Smooth muscle cell (in vitro differentiated cells): Measurements from ENCODE around the gene NOP53. TPM values are rescaled to one million over a fixed set of nuclear protein-coding genes. Genes with fewer than 3 reads are reported as not detected.
A peak's percentile ranks its signal among the peaks of the same experiment; 100 is the strongest.
"Not testable (repeated sequence)": the region's sequence is repeated elsewhere in the genome, so short reads cannot be mapped to it uniquely, and the experiment has no call there.

ENCODE experiments used
- DNase-seq: peaks from one replicate; lab custom pipeline; 2025; ENCODE audit not compliant: unreplicated experiment; lab: John Stamatoyannopoulos, UW
- H2AFZ ChIP-seq: fragments of 200-600 bp; sonication (generic); 2 replicates; pipeline ENCODE4 v1.6.0; 2016; ENCODE audit warnings: antibody characterized with exemption, low read depth, mild to moderate bottlenecking
- H3F3A ChIP-seq: fragments of 200-600 bp; sonication (generic); 2 replicates; pipeline ENCODE4 v1.6.0; 2017; ENCODE audit warnings: antibody characterized with exemption, low read depth
- H3K27ac ChIP-seq: fragments of 200-600 bp; sonication (generic); 2 replicates; pipeline ENCODE4 v1.5.1; 2016; ENCODE audit warnings: low read depth, mild to moderate bottlenecking
- H3K27me3 ChIP-seq: fragments of 200-600 bp; sonication (generic); 2 replicates; pipeline ENCODE4 v1.6.1; 2016; ENCODE audit warnings: low read depth, mild to moderate bottlenecking
- H3K36me3 ChIP-seq: fragments of 200-600 bp; sonication (generic); 2 replicates; pipeline ENCODE4 v1.5.1; 2016; ENCODE audit warnings: low read depth
- H3K4me1 ChIP-seq: fragments of 200-600 bp; sonication (generic); 2 replicates; pipeline ENCODE4 v1.5.1; 2016; ENCODE audit warnings: low read depth
- H3K4me2 ChIP-seq: fragments of 200-600 bp; sonication (generic); 2 replicates; pipeline ENCODE4 v1.6.0; 2016; ENCODE audit warnings: mild to moderate bottlenecking
- H3K4me3 ChIP-seq: fragments of 200-600 bp; sonication (generic); 2 replicates; pipeline ENCODE4 v1.5.1; 2016; ENCODE audit warnings: mild to moderate bottlenecking
- H3K79me2 ChIP-seq: fragments of 200-600 bp; sonication (generic); 2 replicates; pipeline ENCODE4 v1.6.0; 2016; ENCODE audit warnings: low read depth, mild to moderate bottlenecking
- H3K9ac ChIP-seq: fragments of 200-600 bp; sonication (generic); 2 replicates; pipeline ENCODE4 v1.6.0; 2016; ENCODE audit warnings: low read depth
- H3K9me3 ChIP-seq: fragments of 200-600 bp; sonication (generic); replicated peaks from 2 replicates; pipeline ENCODE4 v1.5.1; 2016; ENCODE audit warnings: low read depth
- H4K20me1 ChIP-seq: fragments of 200-600 bp; sonication (generic); 2 replicates; pipeline ENCODE4 v1.6.0; 2016; ENCODE audit warnings: low read depth
- CTCF ChIP-seq: fragments of 200-600 bp; sonication (generic); IDR thresholded peaks from 2 replicates; pipeline ENCODE4 v1.5.1; 2017; ENCODE audit warnings: borderline replicate concordance, mild to moderate bottlenecking, antibody characterized with exemption; ENCODE audit not compliant: insufficient read depth, poor library complexity, severe bottlenecking
- WGBS: methylation state at CpG from one replicate; pipeline ENCODE4 v1.1.7; 2016; ENCODE audit warnings: low lambda C conversion rate; 5-methylcytosine and 5-hydroxymethylcytosine counted together
- polyA plus RNA-seq: library from polyadenylated mRNA; unstranded; fragments of >200 nt; fragmentation: Nextera tagmentation; extraction: Ambion mirVana; gene quantifications from 2 replicates; pipeline ENCODE4 v1.2.1, GENCODE V29; 2016
- total RNA-seq: library from RNA; depleted of rRNA; stranded (reverse); fragments of >200 nt; gene quantifications from 2 replicates; pipeline ENCODE4 v1.2.3, GENCODE V29; 2014

NOP53 gene
- total and polyA plus RNA-seq, 2 experiments from 2014 or later = 42.8 to 74.5 TPM

GRCh38 chr19:47789811-47790210 lies 44.5 kb downstream of the NOP53 start:
- not testable (repeated sequence) for H3K27ac ChIP-seq, DNase-seq, H3F3A ChIP-seq, H3K4me1 ChIP-seq, H4K20me1 ChIP-seq, H3K36me3 ChIP-seq, H3K79me2 ChIP-seq, H3K9ac ChIP-seq, H3K9me3 ChIP-seq, H3K27me3 ChIP-seq, H3K4me3 ChIP-seq, H2AFZ ChIP-seq
- peak overlapping the region; percentile 47 for H3K4me2 ChIP-seq
- 62% methylated on average over 13 of the region's 13 CpGs for WGBS

DNA sequence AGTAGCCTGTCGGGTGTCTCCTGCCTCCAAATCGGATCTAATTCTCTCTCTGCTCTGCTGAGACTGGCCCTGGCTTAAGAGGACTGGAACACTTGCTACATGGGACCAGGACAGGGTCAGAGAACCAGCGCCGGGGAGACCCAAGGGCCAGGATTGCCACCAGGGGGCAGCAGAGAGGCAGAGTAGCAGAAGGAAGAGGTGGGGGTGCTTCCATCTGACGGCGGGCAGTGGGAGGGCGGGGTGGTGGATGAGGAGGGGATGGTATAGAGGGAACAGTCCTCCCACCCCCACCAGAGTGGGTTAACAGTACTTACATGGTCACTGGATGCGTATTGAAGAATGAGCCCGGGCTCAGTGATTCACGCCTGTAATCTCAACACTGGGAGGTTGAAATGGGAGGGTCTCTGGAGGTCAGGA lies 45.1 kb downstream of the NOP53 start:
- no peaks in the 10 kb centered on the region for H3K27me3 ChIP-seq
- DNase-seq = peak; percentile 49
- H3K4me2 ChIP-seq = peak overlapping the region; percentile 47
- no peak overlapping the region for H3K27ac ChIP-seq
- peaks cover 4% of the 10 kb centered on the region for H3K4me1 ChIP-seq
- WGBS = 10% methylated on average over 10 of the region's 10 CpGs
- H4K20me1 ChIP-seq = no peaks in the 10 kb centered on the region
- H3K9me3 ChIP-seq = no peaks in the 10 kb centered on the region
- H3K4me3 ChIP-seq = no peak overlapping the region
- peak; percentile 98 for TF ChIP-seq CTCF
- no peaks in the 10 kb centered on the region for H3K79me2 ChIP-seq
- no peak overlapping the region for H3K9ac ChIP-seq
- no peaks in the 10 kb centered on the region for H3F3A ChIP-seq
- H3K36me3 ChIP-seq = no peaks in the 10 kb centered on the region
- H2AFZ ChIP-seq = no peak overlapping the region

GRCh38 chr19:47792616-47793015 lies 47.3 kb downstream of the NOP53 start:
- TF ChIP-seq CTCF = no peak
- 96% methylated on average over 1 of the region's 1 CpG for WGBS

GRCh38 chr19:47794526-47794925 lies 49.2 kb downstream of the NOP53 start:
- Histone ChIP-seq H2AFZ (no peak overlapping the region), H3K4me1 (peaks cover 4% of the 10 kb centered on the region), H3K9me3 (no peaks in the 10 kb centered on the region), H3K4me2 (no peak overlapping the region), H3K27me3 (no peaks in the 10 kb centered on the region), H3K27ac (no peak overlapping the region), H3K79me2 (no peaks in the 10 kb centered on the region), H3K9ac (no peak overlapping the region), H3F3A (no peaks in the 10 kb centered on the region), H3K4me3 (no peak overlapping the region), H3K36me3 (no peaks in the 10 kb centered on the region), H4K20me1 (no peaks in the 10 kb centered on the region)
- peak; percentile 13 for TF ChIP-seq CTCF
- DNase-seq = no peak
- WGBS = 80% methylated on average over 18 of the region's 18 CpGs

More at GRCh38 chr19:47792616-47793015, 47.3 kb downstream of the NOP53 start:
- Histone ChIP-seq H3K27me3 (no peaks in the 10 kb centered on the region), H4K20me1 (no peaks in the 10 kb centered on the region), H2AFZ (no peak overlapping the region), H3K27ac (no peak overlapping the region), H3K4me3 (no peak overlapping the region), H3K79me2 (no peaks in the 10 kb centered on the region), H3K4me1 (peaks cover 4% of the 10 kb centered on the region), H3K36me3 (no peaks in the 10 kb centered on the region), H3F3A (no peaks in the 10 kb centered on the region), H3K9ac (no peak overlapping the region), H3K9me3 (no peaks in the 10 kb centered on the region), H3K4me2 (no peak overlapping the region)
- no peak for DNase-seq
